HG03571 (cell line): ENCODE data around the gene NIN.
A peak's percentile ranks its signal among the peaks of the same experiment; 100 is the strongest.
"Not testable (repeated sequence)": the region's sequence is repeated elsewhere in the genome, so short reads cannot be mapped to it uniquely, and the experiment has no call there.

Experiments used
- ATAC-seq: cut with Tn5 transposase; IDR thresholded peaks from one replicate; pipeline ENCODE4 v1.9.1; 2021; ENCODE audit not compliant: unreplicated experiment

The NIN gene

DNA sequence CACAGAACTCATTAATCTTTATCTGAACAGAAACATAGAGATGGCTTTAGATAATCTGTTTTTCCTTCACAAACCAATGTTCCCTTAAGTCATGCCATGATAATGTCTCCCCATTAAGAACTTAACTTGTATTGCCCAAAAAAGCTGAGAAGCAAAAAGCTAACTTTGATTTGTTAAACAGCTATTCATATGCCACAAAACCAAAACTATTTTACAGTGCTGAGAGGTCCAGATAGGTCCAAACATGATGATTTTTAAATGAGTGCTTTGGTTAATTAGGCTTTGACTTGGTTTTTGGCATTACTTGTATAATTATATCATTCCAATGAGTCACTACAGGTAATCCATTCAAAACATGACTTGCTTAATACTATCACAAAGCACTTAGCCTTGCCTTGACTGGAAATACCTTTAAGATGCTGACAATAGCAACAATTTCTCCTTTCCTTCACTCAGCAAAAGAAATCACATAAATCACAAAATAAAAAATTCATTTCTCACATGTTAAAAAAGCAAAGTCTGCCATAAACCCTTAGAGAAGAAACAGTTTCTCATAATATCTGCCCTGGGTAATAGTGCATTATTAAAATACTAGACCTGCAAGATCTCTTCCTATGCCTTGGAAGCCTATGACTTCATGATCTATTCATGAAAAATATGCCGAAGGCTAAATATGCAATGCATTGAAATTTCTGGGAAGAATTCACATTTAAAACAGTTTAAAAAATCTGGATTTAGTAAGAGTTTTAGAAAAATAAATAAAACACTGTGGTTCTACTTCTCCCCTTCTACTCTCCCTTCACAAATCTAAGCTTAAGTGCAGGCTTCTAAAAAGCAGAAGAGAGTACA is 110.8 kb downstream of the NIN start:
- no peak for ATAC-seq

GRCh38 chr14:50718949-50719348 is 112.0 kb downstream of the NIN start:
- ATAC-seq = no peak

- ATAC-seq = no peak
These were observed 113.2 kb downstream of the NIN start for GRCh38 chr14:50717811-50718210.

DNA sequence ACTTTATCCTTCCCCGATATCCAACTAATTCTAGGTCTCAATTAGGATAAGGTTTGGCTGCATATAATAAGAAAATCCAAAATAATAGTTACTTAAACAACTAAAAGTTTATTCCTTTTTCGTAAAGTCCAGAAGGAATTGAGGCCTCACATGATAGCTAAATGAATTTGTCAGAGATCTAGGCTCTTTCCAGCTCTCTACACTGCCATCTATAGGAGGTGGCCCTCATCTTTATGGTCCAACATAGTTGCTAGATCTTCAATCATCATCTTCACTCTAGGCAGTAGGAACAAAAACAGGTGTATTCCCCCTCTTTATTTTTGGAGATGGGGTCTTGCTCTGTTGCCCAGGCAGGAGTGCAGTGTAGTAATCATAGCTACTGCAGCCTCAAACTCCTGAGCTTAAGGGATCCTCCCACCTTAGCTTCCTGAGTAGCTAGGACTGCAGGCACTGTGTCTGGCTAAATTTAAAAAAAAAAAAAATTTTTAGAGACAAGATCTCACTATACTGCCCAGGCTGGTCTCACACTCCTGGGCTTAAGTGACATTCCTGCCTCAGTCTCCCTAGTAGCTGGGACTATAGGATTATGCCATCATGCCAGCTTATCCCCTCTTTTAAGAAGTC is 116.4 kb downstream of the NIN start:
- no peak for ATAC-seq

- no peak for ATAC-seq
These were observed 119.9 kb downstream of the NIN start for GRCh38 chr14:50711043-50711442.

DNA sequence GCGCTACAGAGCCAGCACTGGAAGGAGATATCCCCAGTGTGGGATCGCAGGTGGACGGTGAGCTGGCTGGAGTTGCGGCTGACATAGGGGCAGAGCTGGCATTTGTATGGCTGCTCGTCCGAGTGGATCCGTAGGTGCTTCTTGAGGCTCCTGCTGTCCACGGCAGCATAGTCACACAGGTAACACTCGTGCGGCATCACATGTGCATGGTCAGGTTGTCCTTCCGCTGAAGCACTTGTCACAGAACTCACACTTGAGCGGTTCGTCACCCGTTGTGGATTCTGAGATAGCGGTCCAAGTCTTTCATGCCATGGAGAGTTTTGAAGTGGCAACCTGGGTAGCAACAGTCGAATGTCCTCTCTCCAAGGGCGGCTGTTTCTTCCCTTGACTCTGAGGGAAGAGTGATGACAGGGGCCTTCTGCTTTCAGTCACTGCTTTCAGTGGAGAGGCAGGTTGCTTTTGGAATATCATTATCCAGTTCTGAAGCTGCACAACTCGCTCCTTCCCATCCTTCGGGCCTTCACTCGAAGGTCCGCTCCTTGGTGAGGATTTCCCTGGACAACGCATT is 125.9 kb downstream of the NIN start:
- ATAC-seq = no peak

- no peak for ATAC-seq
These were observed 126.4 kb downstream of the NIN start for GRCh38 chr14:50704454-50705010.

DNA sequence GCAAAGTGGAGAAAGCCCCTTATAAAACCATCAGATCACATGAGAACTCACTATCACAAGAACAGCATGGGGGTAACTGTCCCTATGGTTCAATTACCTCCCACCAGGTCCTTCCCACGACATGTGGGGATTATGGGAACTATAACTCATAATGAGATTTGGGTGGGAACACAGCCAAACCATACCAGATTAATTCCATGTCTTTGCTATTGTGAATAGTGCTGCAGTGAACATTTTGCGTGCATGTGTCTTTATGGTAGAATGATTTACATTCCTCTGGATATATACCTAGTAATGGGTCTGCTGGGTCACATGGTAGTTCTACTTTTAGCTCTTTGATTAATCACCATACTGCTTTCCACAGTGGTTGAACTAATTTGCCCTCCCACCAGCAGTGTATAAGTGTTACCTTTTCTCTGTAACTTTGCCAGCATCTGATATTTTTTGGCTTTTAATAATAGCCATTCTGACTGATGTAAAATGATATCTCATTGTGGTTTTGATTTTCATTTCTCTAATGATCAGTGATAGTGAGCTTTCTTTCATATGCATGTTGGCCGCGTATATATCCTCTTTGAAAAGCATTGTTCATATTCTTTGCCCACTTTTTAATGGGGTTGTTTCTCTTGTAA is 133.2 kb downstream of the NIN start:
- ATAC-seq = no peak

DNA sequence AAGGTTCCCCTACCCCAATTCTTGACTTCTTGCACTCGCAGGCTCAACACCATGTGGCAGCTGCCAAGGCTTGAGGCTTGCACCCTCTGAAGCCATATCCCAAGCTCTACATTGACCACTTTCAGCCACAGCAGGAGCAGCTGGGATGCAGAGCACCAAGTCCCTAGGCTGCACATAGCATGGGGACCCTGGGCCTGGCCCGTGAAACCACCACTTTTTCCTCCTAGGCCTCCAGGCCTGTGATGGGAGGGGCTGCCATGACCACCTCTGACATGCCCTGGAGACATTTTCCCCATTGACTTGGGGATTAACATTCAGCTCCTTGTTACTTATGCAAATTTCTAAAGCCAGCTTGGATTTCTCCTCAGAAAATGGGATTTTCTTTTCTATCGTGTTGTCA is 136.7 kb downstream of the NIN start:
- not testable (repeated sequence) for ATAC-seq

- ATAC-seq = no peak
These were observed 142.1 kb downstream of the NIN start for GRCh38 chr14:50688875-50689274.

DNA sequence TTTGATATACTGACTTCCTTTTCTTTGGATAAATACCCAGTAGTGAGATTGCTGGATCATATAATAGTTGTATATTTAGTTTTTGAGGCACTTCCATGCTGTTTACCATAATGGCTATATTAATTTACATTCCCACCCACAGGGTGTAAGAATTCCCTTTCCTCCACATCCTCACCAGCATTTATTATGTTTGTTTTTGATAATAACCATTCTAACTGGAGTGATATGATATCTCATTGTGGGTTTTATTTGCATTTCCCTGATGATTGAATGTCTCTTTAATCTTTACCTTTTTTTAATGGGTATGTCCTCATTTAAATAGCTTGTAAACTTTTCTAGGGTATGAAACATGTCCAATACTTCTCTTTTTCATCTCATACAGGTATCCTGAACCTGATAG is 151.3 kb downstream of the NIN start:
- ATAC-seq = no peak

DNA sequence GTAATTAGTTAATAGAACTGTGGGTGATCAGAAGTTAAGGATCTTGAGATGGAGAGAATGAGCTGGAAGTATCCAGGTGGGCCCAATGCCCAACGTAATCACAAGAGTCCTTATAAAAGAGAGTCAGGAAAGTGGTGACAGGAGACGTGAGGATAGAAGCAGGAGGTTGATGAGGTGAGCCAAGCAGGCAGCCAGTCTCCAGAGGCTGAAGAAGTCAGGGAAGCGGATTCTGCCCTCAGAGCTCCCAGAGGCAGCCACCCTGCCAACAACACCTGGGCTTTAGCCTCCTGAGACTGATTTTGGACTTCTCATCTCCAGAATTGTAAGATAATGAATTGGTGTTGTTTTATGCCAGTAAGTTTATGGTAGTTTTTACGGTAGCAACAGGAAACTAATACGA is 152.8 kb downstream of the NIN start:
- no peak for ATAC-seq

DNA sequence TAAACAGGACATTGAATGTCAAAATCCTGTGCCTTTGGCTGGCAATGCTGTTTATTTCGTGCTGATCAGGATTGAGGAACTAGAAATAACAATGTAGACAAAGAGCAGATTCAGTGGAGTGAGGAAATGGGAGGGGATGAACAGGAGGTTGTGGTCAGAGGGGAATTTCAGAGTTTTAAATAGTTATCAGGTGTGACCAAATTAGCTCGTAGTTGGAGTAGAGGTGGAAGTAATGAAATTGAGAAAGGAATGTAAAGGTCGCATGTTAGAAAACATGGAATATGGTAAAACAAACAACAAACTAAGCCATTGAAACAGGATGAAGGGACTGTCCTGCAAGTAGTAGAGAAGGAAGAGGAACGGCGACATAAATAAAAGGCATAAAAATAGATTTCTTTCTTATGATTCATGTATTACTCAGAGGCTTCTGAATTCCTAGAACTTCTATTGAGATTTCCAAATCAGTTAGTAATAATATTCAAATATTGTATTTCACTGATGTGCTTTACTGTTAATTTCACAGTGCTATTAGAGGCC is 153.4 kb downstream of the NIN start:
- peak; percentile 66 for ATAC-seq

DNA sequence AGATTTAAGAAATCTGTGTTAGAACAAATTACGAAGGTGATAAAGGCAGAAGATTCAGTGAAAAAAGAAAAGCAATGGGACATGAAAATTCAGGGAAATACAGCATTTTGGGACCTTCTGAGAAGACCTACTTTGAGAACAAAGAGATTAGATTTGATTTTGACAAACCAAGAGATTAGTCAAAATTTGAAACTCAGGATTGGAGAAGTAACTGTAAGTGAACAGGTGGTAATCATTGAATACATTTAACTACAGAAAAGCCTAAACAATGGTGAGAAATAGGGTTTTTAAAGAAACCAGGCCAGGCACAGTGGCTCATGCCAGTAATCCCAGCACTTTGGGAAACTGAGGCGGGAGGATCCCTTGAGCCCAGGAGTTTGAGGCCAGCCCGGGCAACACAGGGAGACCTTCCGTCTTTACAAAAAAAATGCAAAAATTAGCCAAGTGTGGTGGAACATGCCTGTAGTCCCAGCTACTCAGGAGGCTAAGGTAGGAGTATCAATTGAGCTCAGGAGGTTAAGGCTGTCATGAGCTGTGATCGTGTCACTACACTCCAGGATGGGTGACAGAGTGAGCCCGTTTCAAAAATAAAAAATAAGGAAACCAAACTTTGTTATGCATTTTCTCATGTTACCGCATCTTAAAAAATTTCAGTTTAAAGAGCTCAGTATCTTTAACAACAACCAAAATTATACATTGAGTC is 154.0 kb downstream of the NIN start:
- ATAC-seq = peak; percentile 32

GRCh38 chr14:50675597-50675996 is 155.4 kb downstream of the NIN start:
- ATAC-seq = no peak

- ATAC-seq = no peak
These were observed 160.1 kb downstream of the NIN start for GRCh38 chr14:50670866-50671256.

- ATAC-seq = no peak
These were observed 160.6 kb downstream of the NIN start for GRCh38 chr14:50670196-50670865.
